GM19351 (cell line): ENCODE measurements around the gene LRP2.

Experiments
- ATAC-seq: cut with Tn5 transposase; IDR thresholded peaks from one replicate; pipeline ENCODE4 v1.9.1; 2021; ENCODE audit warnings: mild to moderate bottlenecking, moderate library complexity; ENCODE audit not compliant: unreplicated experiment

LRP2 gene

GRCh38 chr2:169247211-169247610 is 115.1 kb downstream of the LRP2 start:
- ATAC-seq: no peak

GRCh38 chr2:169240405-169240804 is 121.9 kb downstream of the LRP2 start:
- ATAC-seq: no peak

GRCh38 chr2:169237939-169238338 is 124.4 kb downstream of the LRP2 start:
- ATAC-seq: no peak

GRCh38 chr2:169237286-169237685 is 125.0 kb downstream of the LRP2 start:
- ATAC-seq: no peak

DNA sequence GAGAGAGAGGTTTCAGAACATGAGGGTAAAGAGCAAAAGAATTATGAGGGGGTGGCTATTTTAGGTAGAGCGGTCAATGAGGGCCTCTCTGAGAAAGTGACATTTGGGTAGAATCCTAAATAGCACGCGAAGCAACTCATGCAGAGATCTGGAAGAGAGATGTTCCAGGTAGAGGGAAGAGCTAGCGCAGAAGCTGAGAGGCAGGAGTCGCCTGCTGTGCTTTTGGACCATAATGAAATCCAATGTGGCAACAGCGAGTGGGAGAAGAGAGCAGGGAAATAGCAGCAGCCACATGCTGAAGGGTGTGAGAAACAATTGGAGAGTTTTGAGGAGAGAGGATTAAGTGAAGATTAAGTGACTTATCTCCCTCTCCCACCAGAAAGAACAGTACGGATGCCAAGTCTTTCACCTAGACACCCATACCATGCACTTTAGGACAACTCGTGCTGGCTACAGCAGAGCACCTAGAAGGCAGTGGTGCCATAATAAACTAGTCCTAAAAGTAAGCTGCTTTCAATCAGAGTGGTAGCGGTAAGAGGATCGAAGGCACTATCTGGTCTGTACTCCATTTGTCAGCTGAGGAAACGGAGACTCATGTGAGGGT is 129.7 kb downstream of the LRP2 start:
- no peak for ATAC-seq

GRCh38 chr2:169230204-169230603 is 132.1 kb downstream of the LRP2 start:
- no peak for ATAC-seq

DNA sequence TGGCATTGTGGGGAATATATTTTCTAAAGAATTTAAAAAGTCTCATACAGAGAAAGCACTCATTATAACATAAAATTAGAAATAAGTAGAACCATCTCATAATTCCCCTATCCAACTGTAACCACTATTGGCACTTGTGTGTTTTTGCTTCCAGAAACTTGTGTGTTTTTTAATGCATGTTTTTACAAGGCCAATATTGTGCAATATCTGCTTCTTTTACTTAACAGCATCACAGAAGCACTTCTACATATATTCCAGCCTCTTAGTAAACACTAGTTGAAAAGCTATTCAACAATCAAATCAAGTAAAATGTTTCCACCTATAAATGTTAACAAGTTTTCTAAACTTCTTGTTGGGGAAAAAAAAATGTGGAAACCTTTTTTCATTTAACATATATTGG is 132.7 kb downstream of the LRP2 start:
- ATAC-seq: no peak

GRCh38 chr2:169225906-169226305 is 136.4 kb downstream of the LRP2 start:
- ATAC-seq: no peak

DNA sequence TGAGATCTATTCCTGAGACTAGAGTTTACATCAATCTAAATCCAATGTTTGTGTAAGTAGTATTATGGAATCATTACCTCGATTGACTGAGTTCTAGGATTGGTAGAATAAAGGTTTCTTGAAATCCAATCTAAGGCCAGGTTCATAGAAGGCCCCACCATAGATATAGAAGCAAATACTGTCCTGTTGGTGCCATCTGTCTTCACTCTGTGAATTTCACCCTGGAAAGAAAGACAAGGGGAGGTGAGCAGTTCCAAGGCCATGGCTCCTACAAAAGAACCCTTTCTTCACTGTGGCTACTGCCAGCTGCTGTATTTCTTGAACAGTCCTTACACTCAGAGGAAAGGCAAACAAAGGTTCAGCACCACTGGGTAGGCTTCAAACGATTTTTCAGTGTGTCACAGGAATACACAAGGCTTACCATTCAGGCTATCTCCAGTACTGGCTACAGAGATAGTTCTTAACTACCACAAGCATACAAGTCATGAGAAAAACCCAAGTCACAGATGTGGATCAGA is 137.0 kb downstream of the LRP2 start:
- no peak for ATAC-seq

GRCh38 chr2:169222665-169223064 is 139.7 kb downstream of the LRP2 start:
- peak; percentile 97 for ATAC-seq

DNA sequence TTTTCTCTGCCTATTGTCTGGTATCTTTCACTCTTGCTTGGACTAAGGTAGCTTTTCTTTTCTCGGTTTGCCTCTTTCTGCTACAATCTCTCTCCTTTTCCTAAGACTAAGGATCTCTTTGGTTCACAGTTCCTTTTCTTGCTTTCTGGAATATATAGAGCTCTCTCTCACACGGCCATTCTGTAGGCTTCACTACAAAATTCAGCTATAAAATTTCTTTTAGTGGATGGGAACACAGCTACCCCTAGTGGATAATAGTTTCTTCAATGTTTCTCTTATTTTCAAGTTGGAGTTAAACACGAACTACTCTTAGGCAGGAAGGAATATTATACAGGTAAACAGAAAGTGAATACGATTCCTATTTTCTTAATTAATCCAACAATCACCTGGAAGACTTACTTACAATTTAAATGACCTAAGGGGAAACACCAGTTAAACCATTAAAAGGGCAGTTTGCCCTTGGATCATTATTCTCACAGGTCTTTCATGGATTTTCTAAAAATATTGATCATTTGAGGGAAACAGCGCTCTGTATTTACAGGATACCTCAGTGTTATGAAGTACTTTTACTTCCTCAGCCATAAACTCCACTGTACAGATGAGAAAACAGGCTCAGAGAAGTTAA is 140.5 kb downstream of the LRP2 start:
- no peak for ATAC-seq

DNA sequence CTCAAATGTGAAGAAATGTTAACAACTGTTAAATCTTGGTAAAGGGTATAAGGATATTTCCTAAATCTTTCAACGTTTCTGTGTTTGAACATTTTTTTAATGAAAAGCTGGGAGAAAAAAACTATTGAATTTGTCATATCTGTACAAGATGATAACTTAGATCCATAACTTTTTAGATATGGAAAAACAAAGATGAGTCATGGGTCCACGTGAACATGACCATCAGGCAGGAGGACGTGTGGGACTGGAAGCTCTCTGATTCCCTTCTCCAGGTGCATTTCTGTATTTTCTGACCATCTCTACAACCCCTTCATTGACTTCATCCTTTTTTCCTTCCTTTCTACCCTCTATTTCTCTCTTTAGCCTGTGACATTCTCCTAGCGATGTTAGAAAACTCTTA is 151.4 kb downstream of the LRP2 start:
- ATAC-seq: no peak

- ATAC-seq: no peak
These were observed 154.3 kb downstream of the LRP2 start for GRCh38 chr2:169208026-169208425.

DNA sequence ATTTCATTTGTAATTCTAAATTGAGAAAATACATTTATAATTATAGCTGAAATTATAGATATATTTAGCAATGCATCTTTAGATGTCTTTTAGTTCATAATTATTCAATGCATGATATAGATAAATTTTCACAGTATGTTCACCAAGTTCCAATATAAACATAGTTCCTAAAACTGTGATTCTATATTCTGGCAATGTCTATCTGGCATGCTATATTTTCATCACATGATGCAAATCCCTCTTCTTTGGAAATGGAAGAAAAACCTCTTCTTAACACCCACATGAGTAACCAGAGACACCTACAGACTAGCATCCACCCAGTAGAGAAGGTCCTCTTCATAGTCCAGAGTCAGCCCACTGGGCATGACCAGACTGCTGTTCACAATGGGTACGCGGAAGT is 157.2 kb downstream of the LRP2 start:
- ATAC-seq: no peak

GRCh38 chr2:169203952-169204351 is 158.4 kb downstream of the LRP2 start:
- no peak for ATAC-seq

DNA sequence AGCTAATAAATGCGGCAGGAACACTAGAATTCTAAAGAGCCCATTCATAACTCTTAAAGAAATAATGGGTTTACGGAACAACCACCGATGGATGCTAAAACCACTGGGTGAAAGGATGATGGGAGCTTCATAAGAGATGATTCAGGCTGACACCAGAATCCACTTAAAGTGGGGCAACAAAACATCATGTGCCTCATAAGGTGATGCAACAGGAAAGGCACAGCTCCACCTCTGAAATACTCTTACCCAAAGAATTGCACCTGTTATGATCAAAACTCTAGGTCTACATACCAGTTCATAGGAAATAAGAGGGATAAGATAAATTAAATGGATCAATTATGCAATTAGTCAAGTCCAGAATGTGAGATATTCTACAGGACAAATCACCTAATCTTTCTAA is 161.6 kb downstream of the LRP2 start:
- ATAC-seq: no peak

GRCh38 chr2:169193618-169194017 is 168.7 kb downstream of the LRP2 start:
- ATAC-seq: no peak

DNA sequence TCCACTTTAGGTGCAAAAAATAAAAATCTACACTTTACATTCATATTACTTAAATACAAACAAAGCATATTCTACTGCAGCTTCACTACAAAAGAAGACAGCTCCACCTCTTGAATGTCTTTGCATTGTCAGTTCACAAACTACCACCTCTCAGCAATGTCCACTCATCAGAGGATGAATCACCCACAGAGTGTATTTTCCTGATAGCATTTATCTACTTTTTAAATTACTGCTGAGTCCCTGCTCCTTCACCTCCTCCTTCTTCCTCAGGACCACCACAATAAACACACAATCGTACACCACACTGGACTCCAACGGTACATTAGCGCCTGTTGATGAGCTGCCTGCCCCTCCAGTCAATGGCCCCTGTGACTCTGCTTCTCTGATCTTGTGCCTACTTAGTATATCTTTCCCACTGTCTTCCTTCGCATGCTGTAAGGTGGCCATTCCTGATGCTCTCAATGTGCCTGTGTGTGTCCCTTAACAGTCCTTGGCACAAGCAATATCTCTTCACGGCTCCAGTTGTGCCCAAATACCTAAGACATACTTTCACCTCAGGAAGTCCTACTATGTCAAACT is 172.0 kb downstream of the LRP2 start:
- no peak for ATAC-seq

- no peak for ATAC-seq
These were observed 173.2 kb downstream of the LRP2 start for GRCh38 chr2:169189132-169189531.

DNA sequence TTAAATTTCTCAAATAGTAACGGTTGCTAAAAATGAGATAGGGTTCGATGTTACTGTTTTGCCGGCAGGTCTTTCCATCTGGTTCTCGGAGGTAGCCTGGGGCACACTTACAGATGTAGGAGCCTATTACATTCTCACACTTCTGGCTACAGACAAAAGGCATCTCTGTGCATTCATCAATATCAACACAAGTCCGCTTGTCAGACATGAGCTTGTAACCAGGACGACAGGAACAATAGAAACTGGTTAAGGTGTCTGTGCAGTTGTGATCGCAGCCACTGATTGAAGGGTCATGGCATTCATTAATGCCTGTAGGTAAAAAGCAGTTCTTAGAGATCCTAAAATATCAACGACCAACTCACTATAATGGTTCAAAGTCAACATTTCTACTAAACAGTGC is 176.6 kb downstream of the LRP2 start:
- no peak for ATAC-seq

DNA sequence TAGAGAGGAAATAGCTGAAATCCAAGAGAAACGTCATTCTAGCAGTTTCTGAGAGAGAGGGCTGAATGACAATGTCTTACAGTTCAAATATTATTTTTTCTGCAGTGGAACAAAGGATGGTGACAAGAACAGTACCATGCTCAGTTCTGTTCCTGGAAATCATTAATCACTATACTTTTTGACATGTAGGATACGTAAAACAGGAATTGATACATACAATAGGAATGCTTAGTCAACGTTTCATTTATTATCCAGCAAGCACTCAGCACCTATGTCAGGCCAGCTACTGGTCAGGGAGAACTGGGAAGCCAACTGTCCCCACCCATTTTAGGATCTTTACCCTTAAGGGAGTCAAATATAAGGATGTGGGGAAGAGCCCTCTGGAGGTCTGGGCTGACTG is 178.3 kb downstream of the LRP2 start:
- no peak for ATAC-seq

- ATAC-seq: no peak
These were observed 179.8 kb downstream of the LRP2 start for GRCh38 chr2:169182573-169182972.
